Measurements from ENCODE around the gene AHI1.
A peak's percentile ranks its signal among the peaks of the same experiment; 100 is the strongest.

AHI1 gene

GRCh38 chr6:135535989-135536414 lies 38.5 kb upstream of the AHI1 start:
- DNase-seq (ENCODE audit: extremely low spot score): peak; percentile 37
- CTCF ChIA-PET: interaction anchor here (0.9 to 5.8 kb wide), 51 partner anchors 9 to 794 kb away, joined by 3 to 46 read pairs (median 5); no protein-coding TSS in a partner anchor
- TF ChIP-seq, protein P1, sequence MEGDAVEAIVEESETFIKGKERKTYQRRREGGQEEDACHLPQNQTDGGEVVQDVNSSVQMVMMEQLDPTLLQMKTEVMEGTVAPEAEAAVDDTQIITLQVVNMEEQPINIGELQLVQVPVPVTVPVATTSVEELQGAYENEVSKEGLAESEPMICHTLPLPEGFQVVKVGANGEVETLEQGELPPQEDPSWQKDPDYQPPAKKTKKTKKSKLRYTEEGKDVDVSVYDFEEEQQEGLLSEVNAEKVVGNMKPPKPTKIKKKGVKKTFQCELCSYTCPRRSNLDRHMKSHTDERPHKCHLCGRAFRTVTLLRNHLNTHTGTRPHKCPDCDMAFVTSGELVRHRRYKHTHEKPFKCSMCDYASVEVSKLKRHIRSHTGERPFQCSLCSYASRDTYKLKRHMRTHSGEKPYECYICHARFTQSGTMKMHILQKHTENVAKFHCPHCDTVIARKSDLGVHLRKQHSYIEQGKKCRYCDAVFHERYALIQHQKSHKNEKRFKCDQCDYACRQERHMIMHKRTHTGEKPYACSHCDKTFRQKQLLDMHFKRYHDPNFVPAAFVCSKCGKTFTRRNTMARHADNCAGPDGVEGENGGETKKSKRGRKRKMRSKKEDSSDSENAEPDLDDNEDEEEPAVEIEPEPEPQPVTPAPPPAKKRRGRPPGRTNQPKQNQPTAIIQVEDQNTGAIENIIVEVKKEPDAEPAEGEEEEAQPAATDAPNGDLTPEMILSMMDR (IDR thresholded peaks at IDR 0.05; ENCODE audit: control extremely low read depth, extremely low read depth, low read depth, missing control alignments): peak; percentile 47
- POLR2A ChIA-PET: interaction anchor here (0.7 kb wide), 1 partner anchor 217 kb away, joined by 3 read pairs; no protein-coding TSS in a partner anchor

GRCh38 chr6:135534773-135535380 lies 37.3 kb upstream of the AHI1 start:
- DNase-seq (ENCODE audit: extremely low spot score): no peak
- ChIA-PET CTCF (interaction anchor here (0.6 to 5.8 kb wide), 46 partner anchors 8 to 795 kb away, joined by 3 to 46 read pairs (median 5); no protein-coding TSS in a partner anchor), POLR2A (no interaction called here)
- TF ChIP-seq, protein P1 (IDR thresholded peaks at IDR 0.05; ENCODE audit: control extremely low read depth, extremely low read depth, low read depth, missing control alignments): no peak

GRCh38 chr6:135532559-135532958 lies 35.0 kb upstream of the AHI1 start:
- ChIA-PET POLR2A (no interaction called here), CTCF (interaction anchor here (1.1 kb wide), 1 partner anchor 694 kb away, joined by 3 read pairs; no protein-coding TSS in a partner anchor)
- no peak for DNase-seq (ENCODE audit: extremely low spot score)
- TF ChIP-seq, protein P1 (IDR thresholded peaks at IDR 0.05; ENCODE audit: control extremely low read depth, extremely low read depth, low read depth, missing control alignments): no peak

GRCh38 chr6:135531954-135532490 lies 34.5 kb upstream of the AHI1 start:
- TF ChIP-seq, protein P1 (IDR thresholded peaks at IDR 0.05; ENCODE audit: control extremely low read depth, extremely low read depth, low read depth, missing control alignments): no peak
- DNase-seq (ENCODE audit: extremely low spot score): no peak

GRCh38 chr6:135530113-135530512 lies 32.6 kb upstream of the AHI1 start:
- TF ChIP-seq, protein P1 (IDR thresholded peaks at IDR 0.05; ENCODE audit: control extremely low read depth, extremely low read depth, low read depth, missing control alignments): no peak
- POLR2A ChIA-PET: no interaction called here
- no peak for DNase-seq (ENCODE audit: extremely low spot score)
- CTCF ChIA-PET: interaction anchor here (0.6 to 1.6 kb wide), 2 partner anchors 198 to 697 kb away, joined by 3 to 5 read pairs; no protein-coding TSS in a partner anchor

More at GRCh38 chr6:135531954-135532490, 34.5 kb upstream of the AHI1 start:
- CTCF ChIA-PET: no interaction called here
- POLR2A ChIA-PET: no interaction called here

- CTCF ChIA-PET: interaction anchor here (1.4 kb wide), 1 partner anchor 8 kb away, joined by 8 read pairs; no protein-coding TSS in a partner anchor
- DNase-seq (ENCODE audit: extremely low spot score): no peak
- POLR2A ChIA-PET: no interaction called here
- TF ChIP-seq, protein P1 (IDR thresholded peaks at IDR 0.05; ENCODE audit: control extremely low read depth, extremely low read depth, low read depth, missing control alignments): no peak
Measured at GRCh38 chr6:135527960-135528249, 30.4 kb upstream of the AHI1 start.
